Activated naive CD4-positive, alpha-beta T cell (primary cell): ENCODE results near the gene TEAD4.

Experiments used
- DNase-seq, 4 experiments: peaks; one replicate each; lab custom pipeline; 2025; lab: John Stamatoyannopoulos, UW

The TEAD4 gene

GRCh38 chr12:3083241-3083920 lies 124.2 kb downstream of the TEAD4 start:
- no peak for DNase-seq

- DNase-seq = no peak
Measured at GRCh38 chr12:3083921-3084347, 124.7 kb downstream of the TEAD4 start.

- DNase-seq = no peak
Measured at GRCh38 chr12:3084742-3085141, 125.5 kb downstream of the TEAD4 start.

GRCh38 chr12:3085341-3086139 lies 126.3 kb downstream of the TEAD4 start:
- DNase-seq = no peak

DNA sequence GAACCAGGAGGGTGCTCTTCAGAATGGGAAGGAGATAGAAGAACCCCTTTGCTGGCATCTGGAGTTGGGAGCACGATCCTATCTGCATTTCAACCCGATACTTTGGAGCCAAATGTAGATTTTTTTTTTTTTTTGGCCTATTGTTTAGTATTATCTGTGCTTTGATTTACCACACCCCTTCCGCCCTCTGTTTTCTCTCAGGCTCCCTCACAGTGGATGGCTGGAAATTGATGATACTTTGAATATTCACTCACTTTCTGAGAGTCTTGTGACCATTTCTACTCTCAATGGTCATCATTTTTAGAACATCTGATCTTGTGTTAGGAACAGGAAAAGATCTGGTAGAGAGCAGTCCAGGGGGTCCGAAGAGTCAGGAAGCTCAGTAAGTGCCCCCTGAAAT lies 127.0 kb downstream of the TEAD4 start:
- no peak for DNase-seq

DNA sequence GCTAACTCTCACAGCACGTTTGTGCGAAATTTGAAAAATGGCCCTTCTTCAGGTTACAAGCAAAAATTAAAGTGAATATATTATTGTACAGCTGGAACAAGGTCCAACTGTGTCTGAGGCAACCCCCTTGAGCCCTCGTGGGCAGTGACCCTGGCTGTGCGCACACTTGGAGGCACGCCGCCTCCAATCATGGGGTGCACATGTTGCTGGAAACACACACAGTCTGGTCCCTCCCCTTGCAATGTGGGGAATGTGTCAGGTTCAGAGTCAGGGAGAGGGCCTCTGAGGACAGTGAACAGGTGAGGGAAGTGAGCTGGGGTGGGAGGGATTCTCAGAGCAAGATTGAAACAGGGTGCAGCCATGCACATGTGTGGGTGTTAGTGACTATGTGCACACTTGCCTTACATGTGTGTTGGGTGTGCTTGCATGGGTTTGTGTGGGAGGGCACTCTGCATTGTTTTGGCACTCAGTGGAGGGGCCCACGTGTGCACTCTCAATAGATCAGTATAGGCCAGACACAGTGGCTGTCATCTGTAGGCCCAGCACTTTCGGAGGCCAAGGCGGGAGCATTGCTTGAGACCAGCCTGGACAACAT lies 127.6 kb downstream of the TEAD4 start:
- no peak for DNase-seq

DNA sequence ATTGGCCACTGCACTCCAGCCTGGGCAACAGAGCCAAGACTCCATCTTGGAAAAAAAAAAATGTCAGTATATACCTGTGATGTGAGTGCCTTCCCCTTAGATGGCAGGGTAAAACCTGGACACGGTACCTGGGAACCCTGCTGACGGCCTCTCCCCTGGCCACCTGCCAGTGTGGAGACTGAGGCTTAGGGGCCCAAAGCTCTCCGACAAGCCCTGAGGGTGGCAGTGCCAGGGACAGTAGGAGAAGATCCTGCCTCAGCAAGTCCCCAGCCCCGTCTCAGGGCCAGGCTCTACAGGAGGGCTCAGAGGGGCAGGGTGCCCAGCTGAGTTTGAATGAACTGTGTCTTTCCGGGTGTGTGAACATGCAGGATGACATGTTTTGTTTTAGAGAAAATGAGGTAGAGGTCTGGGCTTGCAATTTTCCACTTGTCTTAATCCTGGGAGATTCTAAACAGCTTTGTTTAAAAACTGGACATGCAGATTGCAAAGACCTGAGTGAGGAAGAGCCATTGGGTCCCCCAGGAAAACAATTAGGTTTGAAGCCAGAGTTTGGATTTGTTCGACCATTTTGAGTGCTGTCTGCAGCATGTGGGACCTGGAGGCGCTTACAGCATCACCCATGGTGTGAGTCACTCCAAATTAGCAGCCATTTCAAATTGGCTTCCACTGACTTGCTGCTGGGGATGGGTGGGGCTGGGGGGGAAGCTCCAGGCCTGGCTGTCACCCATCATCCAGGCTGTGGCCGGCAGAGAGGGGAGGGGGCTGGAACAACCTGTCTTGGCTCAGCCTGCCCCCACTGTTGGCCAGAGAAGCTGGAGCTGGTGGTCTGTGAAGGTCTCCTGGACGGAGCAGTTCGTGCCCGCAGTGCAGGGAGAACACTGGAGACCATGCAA lies 128.8 kb downstream of the TEAD4 start:
- no peak for DNase-seq

DNA sequence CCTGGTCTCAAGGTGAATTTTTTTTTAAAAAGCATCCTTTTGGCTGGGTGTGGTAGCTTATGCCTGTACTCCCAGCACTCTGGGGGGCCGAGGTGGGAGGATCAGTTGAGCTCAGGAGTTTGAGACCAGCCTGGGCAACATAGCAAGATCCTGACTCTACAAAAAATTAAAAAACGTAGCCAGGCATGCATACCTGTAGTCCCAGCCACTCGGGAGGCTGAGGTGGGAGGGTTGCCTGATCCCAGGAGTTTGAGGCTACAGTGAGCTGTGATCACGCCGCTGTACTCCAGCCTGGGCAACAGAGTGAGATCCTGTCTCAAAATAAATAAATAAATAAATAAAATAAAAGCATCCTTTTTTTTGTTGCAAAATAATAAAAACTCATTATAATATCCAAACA lies 130.4 kb downstream of the TEAD4 start:
- DNase-seq = no peak
